GM19043 (cell line): ENCODE measurements around the gene PEA15.

Source experiments
- ATAC-seq: cut with Tn5 transposase; IDR thresholded peaks from one replicate; pipeline ENCODE4 v1.9.1; 2021; ENCODE audit warnings: low read depth; ENCODE audit not compliant: unreplicated experiment

Gene PEA15

DNA sequence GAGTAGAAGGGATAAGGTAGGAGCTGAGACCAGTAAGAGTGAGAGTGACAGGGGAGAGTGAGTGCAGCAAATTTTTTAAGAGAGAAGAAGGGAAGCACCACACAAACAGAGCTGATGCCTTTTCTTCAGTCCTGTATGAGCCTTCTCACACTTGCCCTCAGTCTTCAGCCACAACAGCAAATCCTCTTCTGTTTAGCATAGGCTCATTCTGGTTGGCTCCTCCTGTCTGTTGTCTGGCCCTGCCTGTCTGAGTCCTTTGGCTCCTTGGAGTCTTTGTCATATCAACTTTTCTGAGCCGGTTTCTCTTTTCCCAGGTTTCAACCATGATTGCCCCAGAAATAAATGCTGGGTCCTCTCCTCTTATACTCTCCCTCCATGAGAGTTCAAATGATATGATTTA lies 27.5 kb upstream of the PEA15 start:
- no peak for ATAC-seq

DNA sequence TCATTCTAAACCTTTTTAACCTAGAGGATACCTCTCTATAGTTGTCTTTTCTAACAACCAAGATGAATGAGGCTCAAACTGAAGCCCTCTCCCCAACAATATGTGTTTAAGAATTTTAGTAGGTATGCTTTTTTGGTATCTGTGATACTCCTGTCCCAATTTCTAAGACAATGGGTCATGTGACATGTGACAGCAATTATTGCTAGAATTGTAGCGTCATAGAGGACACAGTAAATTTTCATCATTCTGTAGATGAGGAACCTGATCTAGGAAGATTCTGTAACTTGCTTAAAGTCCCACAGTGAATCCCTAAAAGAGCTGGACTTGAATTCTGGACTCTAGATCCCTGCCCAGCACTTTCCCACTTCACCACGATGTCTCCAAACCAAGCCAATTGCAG lies 26.5 kb upstream of the PEA15 start:
- no peak for ATAC-seq

DNA sequence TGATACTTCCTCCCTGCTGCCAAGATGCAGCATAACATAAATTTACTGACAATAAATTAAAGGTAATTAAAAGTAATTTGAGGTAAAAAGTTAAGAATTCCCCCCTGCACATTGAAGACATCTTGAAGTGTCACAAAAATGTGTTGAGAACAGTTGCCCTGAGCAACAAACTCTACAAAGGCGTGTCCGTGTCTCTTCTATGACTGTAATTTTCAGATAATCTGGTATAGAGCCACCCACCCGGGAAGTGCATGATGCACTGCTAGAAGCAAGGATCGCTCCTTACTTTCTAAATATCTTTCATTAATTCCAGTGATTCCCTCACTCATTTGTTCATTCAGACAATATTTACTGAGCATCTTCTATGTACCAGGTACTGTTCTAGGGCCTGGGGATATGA lies 25.8 kb upstream of the PEA15 start:
- ATAC-seq: no peak

DNA sequence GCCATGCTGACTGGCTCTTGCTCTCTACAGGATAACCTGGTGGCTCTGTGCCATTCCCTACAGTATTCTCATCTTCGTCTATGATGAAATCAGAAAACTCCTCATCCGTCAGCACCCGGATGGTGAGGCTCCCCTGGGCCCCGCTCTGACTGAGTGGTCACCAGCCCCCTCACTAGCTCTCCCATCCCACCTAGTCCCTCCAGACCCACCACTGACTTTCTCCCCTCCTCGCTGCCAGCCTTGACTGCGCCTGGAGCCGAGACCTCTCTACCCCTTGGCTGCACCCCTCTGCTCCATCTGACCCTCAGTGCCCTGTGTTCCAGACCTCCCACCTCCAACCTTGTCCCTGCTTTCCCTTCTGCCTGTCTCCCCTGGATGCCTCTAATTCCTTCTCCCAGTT lies 18.9 kb upstream of the PEA15 start:
- ATAC-seq: no peak

DNA sequence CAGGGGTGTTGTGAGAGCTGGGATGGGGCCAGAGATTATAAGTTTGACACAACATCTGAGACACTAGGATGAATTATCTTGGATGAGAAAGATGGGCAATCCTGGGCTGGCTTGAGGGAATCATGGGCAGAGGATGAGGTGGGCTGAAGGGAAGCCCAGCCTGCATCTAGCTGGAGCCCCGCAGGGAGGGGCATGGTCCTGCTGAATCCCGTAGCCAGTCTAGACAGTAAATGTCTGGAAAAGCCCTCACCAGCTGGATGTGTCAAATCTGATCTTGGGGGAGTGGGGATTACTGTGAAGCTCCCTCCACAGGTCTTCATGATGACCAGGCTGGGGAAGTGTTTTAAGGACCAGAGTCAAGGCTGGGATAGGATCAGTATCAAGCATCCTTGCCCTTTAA lies 18.5 kb upstream of the PEA15 start:
- no peak for ATAC-seq

GRCh38 chr1:160187407-160187806 lies 17.8 kb upstream of the PEA15 start:
- no peak for ATAC-seq

GRCh38 chr1:160188341-160188740 lies 16.8 kb upstream of the PEA15 start:
- ATAC-seq: no peak

DNA sequence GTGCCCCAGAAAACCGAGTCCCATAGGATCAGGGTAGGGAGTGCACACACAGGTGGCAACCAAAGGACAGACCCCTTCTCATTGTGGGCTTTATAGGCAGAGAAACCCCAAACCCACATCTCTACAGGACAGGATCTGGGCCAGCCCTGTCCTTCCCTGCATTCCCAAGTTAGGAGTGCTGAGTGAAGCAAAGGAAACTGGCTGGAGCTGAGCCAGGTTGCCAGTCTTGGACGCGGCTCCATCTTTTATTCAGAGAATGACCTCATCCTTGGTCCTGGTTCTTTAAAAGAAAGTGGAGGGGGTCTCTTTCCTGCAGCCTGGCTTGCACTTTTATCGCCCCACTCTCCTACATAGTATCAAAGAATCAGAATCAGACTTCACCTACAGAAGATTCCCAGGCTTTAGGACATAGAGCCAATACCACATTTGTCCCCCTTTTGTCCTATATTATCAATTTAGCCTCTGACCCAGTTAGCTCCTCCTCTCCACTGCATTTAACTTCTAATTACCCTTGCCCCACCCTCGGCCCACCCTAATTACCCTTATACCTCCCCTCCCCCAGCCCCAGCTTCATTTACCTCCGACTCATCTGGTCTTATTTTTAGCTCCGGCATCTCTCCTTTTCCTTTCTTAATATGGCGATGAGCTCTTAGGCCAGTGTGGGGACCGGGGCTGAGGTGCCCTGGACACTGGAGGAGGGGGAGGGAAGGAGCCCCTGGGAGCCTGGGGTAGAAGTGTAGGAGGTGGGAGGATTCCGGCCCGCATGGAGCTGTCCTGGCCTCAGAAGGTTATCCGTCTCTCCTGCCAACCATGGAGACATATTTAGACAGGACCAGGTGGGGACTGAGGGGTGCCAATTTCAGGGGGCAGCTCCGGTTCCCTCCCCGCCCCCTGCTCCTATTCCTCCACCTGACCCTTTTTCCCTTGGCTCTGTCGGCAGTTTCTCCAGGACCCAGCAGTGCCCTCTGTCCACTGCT lies 15.2 kb upstream of the PEA15 start, which contains the start of gene CASQ1:
CASQ1 (plus strand) TSS at position 927 of the 977 bp plus-strand sequence. CDS start 177 bp downstream, outside the sequence.
- no peak for ATAC-seq

- no peak for ATAC-seq
Observed at GRCh38 chr1:160191756-160192155, 13.4 kb upstream of the PEA15 start.

DNA sequence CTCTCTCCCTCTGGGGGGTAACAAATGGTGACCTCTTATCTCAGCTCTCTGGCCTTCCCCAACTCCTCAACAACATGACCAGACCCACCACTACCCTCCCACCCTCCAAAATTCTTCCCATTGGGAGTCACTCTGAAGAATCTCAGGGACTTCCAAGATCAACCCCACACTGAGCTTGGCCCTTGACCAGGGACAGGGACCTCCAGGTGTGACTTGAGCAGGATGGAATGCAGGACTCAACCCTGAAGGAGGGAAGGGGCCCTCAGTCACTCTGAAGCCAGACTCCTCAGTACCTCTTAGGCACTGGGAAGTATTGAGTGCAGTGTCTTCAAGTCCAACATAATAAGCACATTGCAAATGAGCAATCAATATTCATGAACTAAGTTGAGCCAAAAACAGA lies 12.9 kb upstream of the PEA15 start:
- ATAC-seq: no peak

- ATAC-seq: no peak
Observed at GRCh38 chr1:160193091-160193819, 11.9 kb upstream of the PEA15 start.

DNA sequence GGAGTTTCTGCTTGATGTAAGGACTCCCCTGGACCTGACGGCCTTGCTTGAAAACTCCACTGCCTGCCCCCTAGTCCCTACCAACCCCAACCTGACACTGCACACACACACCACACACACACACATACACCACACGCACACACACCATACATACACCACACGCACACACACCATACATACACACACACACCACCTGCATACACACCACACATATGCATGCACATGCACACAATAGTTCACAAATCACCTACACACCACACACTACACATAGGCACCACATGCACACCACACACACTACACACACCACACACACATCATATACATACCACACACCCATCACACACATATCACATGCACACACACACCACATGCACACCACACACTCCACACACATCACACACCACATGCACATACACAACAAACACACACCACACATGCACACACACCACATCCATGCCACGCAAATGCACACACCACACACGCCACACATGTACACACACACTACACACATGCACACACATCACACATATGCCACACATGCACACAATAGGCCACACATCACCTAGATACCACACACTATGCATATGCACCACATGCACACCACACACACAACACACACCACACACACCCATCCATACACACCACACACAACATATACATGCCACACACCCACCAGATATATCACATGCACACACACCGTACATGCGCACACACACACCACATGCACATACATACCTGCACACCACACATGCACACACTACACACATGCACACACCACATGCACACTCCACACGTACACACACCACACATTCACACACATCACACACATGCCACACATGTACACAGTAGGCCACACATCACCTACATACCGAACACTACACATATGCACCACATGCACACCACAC lies 11.1 kb upstream of the PEA15 start:
- no peak for ATAC-seq

GRCh38 chr1:160194737-160195059 lies 10.5 kb upstream of the PEA15 start:
- no peak for ATAC-seq

DNA sequence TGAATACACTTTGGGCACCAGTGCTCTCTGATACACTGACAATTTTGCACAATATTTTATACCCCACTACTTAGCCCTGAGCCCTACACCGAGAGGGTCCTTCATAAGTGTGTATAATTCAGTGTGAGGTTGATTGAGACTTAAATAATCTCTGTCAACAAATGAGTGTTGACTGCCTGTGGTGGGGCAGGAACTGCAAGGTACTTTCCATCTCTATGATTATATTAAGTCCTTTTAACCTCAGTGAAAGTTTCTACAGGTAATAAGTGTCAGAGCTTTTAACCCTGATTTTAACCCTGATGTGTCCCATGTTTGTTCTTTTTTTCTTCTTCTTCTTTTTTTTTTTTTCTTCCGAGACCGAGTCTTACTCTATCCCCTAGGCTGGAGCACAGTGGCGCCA lies 9.0 kb upstream of the PEA15 start:
- no peak for ATAC-seq

DNA sequence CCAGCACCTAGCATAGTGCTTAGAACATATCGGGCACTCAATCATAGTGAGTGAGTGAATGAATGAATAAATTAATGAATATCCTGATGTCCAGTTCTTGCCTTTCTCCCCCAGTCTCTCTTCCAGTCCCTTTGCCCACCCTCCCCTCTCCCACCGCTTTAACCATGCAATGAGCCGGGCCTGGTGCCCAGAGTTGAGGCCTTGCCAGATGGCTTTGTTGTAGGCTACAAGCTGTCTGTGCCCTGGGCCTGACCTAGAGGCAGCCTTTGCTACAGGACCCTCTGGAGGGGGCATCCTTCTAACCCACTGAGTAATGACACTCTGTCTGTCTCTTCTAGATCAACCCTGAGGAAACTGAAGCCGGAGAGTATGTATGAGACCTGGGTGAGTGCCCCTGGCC lies 8.0 kb upstream of the PEA15 start:
- no peak for ATAC-seq

DNA sequence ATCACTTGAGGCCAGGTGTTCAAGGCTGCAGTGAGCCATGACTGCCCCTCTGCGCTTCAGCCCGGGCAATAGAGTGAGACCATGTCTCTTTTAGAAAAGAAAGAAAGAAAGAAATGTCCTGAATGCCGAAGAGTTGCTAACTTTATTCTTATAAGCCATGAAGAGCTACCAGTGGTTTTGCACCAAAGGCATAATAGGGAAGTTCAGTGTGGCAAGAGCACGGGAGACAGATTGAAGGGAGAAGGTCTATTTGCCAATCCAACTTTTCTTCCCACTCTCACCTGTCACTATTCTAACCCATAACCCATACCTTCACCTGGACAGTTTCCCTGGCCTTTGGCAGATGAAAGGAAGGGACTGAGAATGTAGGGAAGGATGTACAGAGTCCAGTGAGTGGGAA lies 4.4 kb upstream of the PEA15 start:
- no peak for ATAC-seq

DNA sequence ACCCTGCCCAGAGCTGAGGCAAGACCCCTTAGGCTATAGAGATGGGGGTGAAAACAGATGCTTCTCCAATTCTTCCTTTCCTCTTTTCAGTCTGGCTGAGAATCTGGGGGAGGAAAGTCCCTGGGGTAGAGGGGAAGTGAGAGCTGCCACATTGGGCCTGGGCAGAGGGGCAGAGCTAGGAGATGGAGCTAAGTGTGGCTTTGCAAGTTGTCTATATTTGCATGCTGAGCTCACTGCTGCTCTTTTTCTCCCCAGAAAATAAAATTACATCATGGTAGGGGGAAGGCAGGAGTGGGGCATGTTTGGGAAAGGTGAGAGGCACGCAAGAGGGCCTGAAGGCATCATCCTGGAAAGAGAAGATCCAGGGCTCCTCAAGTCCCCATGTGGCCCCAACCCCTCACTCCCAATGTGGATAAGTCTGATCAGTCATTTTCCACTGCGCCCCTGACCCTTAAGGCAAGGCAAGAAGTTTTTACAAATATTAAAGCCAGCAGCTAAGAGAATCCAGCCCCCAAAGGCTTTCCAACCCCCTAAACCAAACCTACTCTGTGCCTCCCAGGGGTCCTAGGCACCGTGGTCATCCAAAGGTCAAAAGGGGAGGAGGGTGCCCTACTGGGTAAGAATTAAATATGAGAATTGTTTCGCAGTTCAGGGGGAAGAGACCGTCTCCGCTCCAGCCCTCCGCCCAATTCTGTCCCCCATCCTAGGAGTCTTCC lies 500 bp upstream of the PEA15 start:
- ATAC-seq: peak; percentile 51

DNA sequence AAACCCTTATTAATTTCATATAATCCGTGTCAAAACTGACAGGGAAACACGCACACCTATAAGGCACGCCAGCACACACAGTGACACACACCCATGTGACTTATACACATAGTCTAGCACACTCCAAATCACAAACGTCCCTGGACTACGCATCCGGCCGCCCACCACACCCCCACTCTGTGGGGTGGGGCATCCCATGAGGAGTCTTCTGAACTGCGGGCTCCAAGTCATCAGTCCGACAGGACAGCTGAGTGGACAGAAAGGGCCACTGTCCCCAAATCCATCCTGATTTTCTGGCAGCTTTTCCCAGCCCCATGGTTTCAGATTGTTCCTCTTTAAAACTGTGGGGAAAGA lies 829 bp downstream of the PEA15 start:
- ATAC-seq: no peak

GRCh38 chr1:160206421-160207117 lies 1.4 kb downstream of the PEA15 start:
- no peak for ATAC-seq
